Gastroesophageal sphincter (tissue), 4 donors: ENCODE data around the gene SLC9A5. TPM values are rescaled to one million over a fixed set of nuclear protein-coding genes. Genes with fewer than 3 reads are reported as not detected.

Experiments used
- ATAC-seq: fragments of 150-250 bp; one replicate; pipeline ENCODE4 v1.9.1; 2016; ENCODE audit warnings: mild to moderate bottlenecking, moderate library complexity
- H3K27ac ChIP-seq, 4 donors: fragments of 200-600 bp; sonication (generic) in 3 of 4; 1 replicate in 3 of 4; 2 replicates in 1 of 4; pipeline ENCODE4 v1.5.1; 2016 to 2019
- H3K27me3 ChIP-seq: fragments of 200-600 bp; sonication (generic); one replicate; pipeline ENCODE4 v1.5.1; 2019
- H3K36me3 ChIP-seq, 2 donors: fragments of 200-600 bp; sonication (generic); one replicate each; pipeline ENCODE4 v1.5.1; 2019; ENCODE audit warnings: control low read depth in 1 of 2
- H3K4me1 ChIP-seq, 3 donors: fragments of 200-600 bp; sonication (generic); 1 replicate in 2 of 3; 2 replicates in 1 of 3; pipeline ENCODE4 v1.5.1; 2016 to 2019; ENCODE audit warnings: control low read depth in 2 of 3
- H3K4me3 ChIP-seq, 2 donors: fragments of 200-600 bp; sonication (generic); one replicate each; pipeline ENCODE4 v1.5.1; 2019; ENCODE audit warnings: mild to moderate bottlenecking in 1 of 2, moderate library complexity in 1 of 2
- H3K9me3 ChIP-seq, 3 donors: fragments of 200-600 bp; sonication (generic); one replicate each; pipeline ENCODE4 v1.5.1; 2017 to 2019; ENCODE audit warnings: control low read depth in 2 of 3
- CTCF ChIP-seq, 4 experiments: fragments of 200-600 bp in 2 of 4; fragments of 450-650 bp in 2 of 4; sonication (generic) in 1 of 4; IDR thresholded peaks; one replicate each; pipeline ENCODE4 v1.5.1; 2017 to 2019; ENCODE audit warnings: antibody characterized with exemption in 4 of 4, mild to moderate bottlenecking in 2 of 4, moderate library complexity in 2 of 4
- EP300 ChIP-seq: sonication (generic); formaldehyde crosslinking; IDR thresholded peaks from one replicate; pipeline ENCODE4 v1.6.1; 2017; ENCODE audit warnings: antibody characterized with exemption, mild to moderate bottlenecking
- POLR2A ChIP-seq, 2 donors: fragments of 450-650 bp; IDR thresholded peaks; one replicate each; pipeline ENCODE4 v1.6.1; 2017; ENCODE audit warnings: antibody characterized with exemption in 2 of 2, mild to moderate bottlenecking in 2 of 2, moderate library complexity in 1 of 2
- POLR2AphosphoS5 ChIP-seq: sonication (generic); formaldehyde crosslinking; IDR thresholded peaks from one replicate; pipeline ENCODE4 v1.6.1; 2017; ENCODE audit warnings: antibody characterized with exemption
- WGBS, 2 donors: methylation state at CpG; one replicate each; pipeline ENCODE4 v1.1.5; 2018; ENCODE audit warnings: low coverage in 1 of 2; 5-methylcytosine and 5-hydroxymethylcytosine counted together
- total RNA-seq, 4 donors: library from RNA; depleted of rRNA; stranded (reverse); fragments of >200 nt; gene quantifications; one replicate each; pipeline ENCODE4 v1.1.0, GENCODE V29; 2016

The SLC9A5 gene
- total RNA-seq, 4 donors from 2014 or later = 0.13 to 0.93 (median 0.21) TPM

- H3K9me3 ChIP-seq = no peaks in the 10 kb centered on the region
- peak; percentile 47 for ATAC-seq
- peaks cover 0 to 15% of the 10 kb centered on the region in 2 donors for H3K36me3 ChIP-seq
- peak overlapping the region in 3 of 4 donors; percentile 63 to 72 (median 71) for H3K27ac ChIP-seq
- peak overlapping the region; percentile 39 to 72 for H3K4me3 ChIP-seq
- H3K27me3 ChIP-seq = no peaks in the 10 kb centered on the region
- WGBS, 2 donors = no CpG with 5 or more reads among the region's 42 CpGs
- peaks cover 0 to 27% (median 11%) of the 10 kb centered on the region in 3 donors for H3K4me1 ChIP-seq
- TF ChIP-seq EP300 (no peak), POLR2AphosphoS5 (no peak), POLR2A (IDR thresholded peaks at IDR 0.05) (no peak), CTCF (IDR thresholded peaks at IDR 0.05) (no peak)
These were observed 30.1 kb downstream of the SLC9A5 start for GRCh38 chr16:67278773-67279295.

DNA sequence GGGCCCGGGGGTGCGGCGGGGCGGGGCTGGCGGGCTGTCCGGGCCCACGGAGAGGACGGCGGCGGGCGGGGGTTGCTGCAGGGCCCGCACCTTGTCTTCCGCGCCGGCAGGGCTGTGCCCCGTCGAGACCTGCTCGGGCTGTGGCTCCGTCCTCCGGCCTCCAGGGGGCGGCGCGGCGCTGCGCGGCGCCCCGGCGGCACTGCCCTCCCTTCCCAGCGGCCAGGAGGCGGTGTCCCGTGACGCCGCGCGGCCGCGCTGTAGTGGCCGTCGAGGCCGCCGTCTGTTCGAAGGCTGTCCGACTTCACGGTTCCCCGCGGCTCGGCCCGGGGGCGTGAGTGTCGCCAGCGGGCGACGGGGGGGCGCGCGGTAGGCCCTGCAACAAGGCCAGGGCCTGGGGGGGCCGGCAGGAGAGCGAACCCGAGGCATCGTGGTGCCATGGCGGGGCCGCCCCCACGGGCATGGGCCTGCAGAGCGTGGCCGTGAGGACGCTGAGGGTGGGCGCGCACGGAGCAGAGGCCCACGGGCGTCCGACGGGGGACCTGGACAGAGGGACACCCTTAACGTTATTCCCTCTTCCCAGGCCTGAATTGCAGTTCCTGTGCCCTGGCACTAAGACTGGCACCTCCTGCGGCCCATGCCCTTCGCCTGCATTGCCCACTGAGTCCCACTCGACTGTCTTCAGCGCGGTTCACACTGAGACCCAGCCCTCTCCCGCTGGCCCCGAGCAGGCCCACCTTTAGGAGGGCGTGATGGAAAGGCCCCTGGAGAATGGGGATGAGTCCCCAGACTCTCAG, 30.7 kb downstream of the SLC9A5 start, which contains the start of gene PLEKHG4:
PLEKHG4 (plus strand) TSS at position 237 of the 794 bp plus-strand sequence; CDS start at position 750, 513 bp downstream.
- TF ChIP-seq POLR2A (IDR thresholded peaks at IDR 0.05) = peak in 1 of 2 donors; percentile 8
- peak in 3 of 4 experiments; percentile 73 to 87 (median 83) for TF ChIP-seq CTCF (IDR thresholded peaks at IDR 0.05)
- no peak for TF ChIP-seq POLR2AphosphoS5
- 58% methylated on average over 6 of the region's 83 CpGs; no CpG with 5 or more reads in 1 of the 2 donors for WGBS, 2 donors
- Histone ChIP-seq H3K4me3 (peak within 1 kb of the TSS; percentile 39 to 72), H3K9me3 (no peaks in the 10 kb centered on the region), H3K36me3 (peaks cover 0 to 15% of the 10 kb centered on the region in 2 donors), H3K27ac (peak within 1 kb of the TSS in 3 of 4 donors; percentile 63 to 72 (median 71)), H3K27me3 (no peaks in the 10 kb centered on the region), H3K4me1 (peaks cover 0 to 27% (median 11%) of the 10 kb centered on the region in 3 donors)
- peak; percentile 93 for ATAC-seq

DNA sequence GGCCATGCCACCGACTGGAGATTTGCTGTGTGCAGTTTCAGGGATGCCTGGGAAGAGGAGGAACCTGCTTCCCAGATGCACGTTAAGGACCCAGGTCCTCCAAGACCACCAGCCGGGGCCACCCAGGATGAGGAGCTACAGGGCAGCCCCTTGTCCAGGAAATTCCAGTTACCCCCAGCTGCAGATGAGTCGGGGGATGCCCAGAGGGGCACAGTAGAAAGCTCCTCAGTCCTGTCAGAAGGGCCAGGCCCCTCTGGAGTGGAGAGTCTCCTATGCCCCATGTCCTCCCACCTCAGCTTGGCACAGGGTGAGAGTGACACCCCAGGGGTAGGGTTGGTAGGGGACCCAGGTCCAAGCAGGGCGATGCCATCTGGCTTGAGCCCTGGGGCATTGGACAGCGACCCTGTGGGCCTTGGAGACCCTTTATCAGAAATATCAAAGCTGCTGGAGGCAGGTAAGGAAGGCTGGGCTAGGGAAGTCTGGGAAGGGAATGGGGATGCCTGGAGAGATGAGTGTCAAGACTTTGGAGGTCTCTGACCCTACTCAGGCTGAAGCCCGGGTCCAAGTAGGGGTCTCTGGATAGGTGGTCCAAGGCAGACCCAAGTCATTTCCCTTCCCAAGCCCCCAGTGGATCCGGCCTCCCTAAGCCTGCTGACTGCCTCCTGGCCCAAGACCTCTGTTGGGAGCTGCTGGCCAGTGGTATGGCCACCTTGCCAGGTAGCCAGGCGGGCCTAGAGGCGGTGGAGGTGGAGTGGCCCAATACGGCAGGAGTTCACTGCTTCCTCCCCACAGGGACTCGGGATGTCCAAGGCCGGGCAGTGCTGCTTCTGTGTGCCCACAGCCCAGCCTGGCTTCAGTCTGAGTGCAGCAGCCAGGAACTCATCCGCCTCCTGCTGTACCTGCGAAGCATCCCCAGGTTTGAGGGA, 31.6 kb downstream of the SLC9A5 start:
- Histone ChIP-seq H3K4me3 (peak overlapping the region in 1 of 2 donors; percentile 72), H3K9me3 (no peaks in the 10 kb centered on the region), H3K27ac (no peak overlapping the region), H3K27me3 (no peaks in the 10 kb centered on the region), H3K36me3 (peaks cover 0 to 15% of the 10 kb centered on the region in 2 donors), H3K4me1 (peaks cover 0 to 27% (median 11%) of the 10 kb centered on the region in 3 donors)
- TF ChIP-seq CTCF (IDR thresholded peaks at IDR 0.05) (no peak), EP300 (no peak), POLR2A (IDR thresholded peaks at IDR 0.05) (no peak), POLR2AphosphoS5 (no peak)
- WGBS, 2 donors = 69 to 100% methylated on average over 2 to 4 of the region's 15 CpGs
- ATAC-seq = no peak

DNA sequence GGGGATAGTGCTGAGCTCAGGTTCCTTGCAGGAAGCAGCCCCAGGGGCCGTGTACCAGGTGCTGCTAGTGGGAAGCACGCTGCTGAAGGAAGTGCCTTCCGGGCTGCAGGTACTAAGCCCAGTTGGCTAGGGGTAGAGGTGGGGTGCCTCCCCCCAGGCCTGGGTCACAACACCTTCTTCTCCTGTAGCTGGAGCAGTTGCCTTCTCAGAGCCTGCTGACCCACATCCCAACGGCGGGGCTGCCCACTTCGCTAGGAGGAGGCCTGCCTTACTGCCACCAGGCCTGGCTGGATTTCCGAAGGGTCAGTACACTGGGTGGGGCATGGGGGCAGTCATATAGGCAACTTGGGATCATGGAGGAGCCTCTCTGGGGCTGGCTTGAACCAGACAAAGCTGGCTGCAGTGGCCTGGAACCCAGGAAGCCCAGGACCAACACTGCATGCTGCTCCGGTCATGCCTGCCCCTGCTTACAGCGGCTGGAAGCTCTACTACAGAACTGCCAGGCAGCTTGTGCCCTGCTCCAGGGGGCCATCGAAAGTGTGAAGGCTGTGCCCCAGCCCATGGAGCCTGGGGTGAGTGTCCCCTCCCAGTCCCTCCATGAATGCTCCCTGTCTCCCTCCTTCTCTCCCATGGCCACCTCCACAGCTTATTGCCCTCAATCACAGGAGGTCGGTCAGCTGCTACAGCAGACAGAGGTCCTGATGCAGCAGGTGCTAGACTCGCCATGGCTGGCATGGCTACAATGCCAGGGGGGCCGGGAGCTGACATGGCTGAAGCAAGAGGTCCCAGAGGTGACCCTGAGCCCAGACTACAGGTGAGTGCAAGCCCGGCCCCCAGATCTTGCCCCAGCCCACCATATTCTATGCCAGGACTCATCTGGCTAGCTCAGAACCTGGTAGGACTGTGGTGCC, 33.0 kb downstream of the SLC9A5 start:
- H3K36me3 ChIP-seq = peaks cover 0 to 8% of the 10 kb centered on the region in 2 donors
- no peak overlapping the region for H3K4me3 ChIP-seq
- no peaks in the 10 kb centered on the region for H3K9me3 ChIP-seq
- no CpG with 5 or more reads among the region's 14 CpGs for WGBS, 2 donors
- TF ChIP-seq CTCF (IDR thresholded peaks at IDR 0.05) (no peak), POLR2A (IDR thresholded peaks at IDR 0.05) (no peak), EP300 (no peak), POLR2AphosphoS5 (no peak)
- H3K4me1 ChIP-seq = peaks cover 0 to 27% (median 11%) of the 10 kb centered on the region in 3 donors
- H3K27me3 ChIP-seq = no peaks in the 10 kb centered on the region
- H3K27ac ChIP-seq = no peak overlapping the region
- no peak for ATAC-seq
